ENCODE data around the gene TOLLIP. TPM values are rescaled to one million over a fixed set of nuclear protein-coding genes. Genes with fewer than 3 reads are reported as not detected.
"Not testable (repeated sequence)": the region's sequence is repeated elsewhere in the genome, so short reads cannot be mapped to it uniquely, and the experiment has no call there.

Gene TOLLIP
- total RNA-seq, 1 donor from 2014 or later: 18.8 TPM

DNA sequence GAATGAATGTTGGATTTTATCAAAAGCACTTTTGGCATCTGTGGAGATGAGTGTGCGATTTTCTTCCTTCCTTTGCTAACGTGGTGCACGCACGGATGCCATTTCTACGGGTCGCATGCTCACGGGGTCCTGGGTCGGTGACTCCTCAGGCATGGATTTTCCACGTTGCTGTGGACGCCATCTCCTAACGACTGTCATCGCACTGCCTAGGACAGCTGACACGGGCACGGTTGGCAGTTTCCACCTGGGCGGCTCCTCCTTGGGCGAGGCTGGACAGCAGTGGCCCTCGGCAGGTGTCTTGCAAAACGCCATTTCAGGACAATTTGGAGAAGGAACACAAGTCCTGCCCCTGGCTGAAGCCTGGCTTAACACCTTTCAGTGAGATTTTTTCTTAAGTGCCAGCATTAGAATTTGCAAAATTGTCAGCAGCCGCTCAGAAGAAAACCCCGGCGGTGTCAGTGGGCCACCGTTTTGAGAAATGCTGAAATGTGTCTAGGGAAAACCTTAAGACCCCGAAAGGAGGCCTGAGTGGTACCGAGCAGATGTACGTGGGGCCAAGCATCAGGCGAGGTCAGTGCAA is 34.7 kb upstream of the TOLLIP start:
- FAIRE-seq (no peak), DNase-seq (ENCODE audit: low spot score in 2 of 2) (no peak)

DNA sequence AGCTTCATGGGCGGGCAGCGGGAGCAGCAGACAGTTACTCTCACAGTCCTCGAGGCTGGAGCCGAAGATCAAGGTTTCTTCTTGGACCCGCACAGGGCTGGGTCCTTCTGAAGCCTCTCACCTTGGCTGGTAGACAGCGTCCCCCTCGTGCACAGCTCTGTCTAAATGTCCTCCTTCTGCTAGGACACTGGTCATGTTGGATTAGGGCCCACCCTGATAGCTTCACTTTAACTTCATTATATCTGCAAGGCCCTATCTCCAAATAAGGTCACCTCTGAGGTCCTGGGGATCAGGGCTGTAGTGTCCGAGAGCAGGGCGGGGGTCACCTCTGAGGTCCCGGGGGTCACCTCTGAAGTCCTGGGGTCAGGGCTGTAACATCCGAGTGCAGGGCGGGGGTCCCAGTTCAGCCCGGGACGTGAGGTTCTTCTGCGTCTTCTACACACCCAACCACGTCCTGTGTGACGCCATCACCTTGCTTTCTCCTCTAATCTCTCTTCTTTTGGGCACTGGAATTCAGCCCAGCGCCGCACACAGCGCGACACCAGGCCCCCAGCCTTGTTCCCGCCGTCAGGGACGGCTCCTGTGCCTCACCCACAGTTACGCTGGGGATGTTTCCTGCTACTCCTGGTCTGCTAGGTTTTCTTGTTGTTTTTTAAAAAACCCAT is 34.1 kb upstream of the TOLLIP start:
- DNase-seq (ENCODE audit: low spot score in 2 of 2) (no peak), FAIRE-seq (no peak)

DNA sequence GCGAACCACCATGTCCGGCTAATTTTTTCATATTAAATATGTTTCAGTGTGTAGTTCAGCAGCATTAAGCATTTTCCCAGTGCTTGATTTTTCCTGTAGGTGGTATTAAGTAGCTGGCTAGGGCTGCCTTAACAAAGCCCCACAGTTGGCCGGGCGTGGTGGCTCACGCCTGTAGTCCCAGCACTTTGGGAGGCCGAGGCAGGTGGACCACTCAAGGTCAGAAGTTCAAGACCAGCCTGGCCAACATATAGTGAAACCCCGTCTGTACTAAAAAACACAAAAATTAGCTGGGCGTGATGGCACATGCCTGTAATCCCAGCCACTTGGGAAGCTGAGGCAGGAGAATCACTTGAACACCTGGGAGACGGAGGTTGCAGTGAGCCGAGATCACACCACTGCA is 33.5 kb upstream of the TOLLIP start:
- FAIRE-seq (no peak), DNase-seq (ENCODE audit: low spot score in 2 of 2) (no peak)

DNA sequence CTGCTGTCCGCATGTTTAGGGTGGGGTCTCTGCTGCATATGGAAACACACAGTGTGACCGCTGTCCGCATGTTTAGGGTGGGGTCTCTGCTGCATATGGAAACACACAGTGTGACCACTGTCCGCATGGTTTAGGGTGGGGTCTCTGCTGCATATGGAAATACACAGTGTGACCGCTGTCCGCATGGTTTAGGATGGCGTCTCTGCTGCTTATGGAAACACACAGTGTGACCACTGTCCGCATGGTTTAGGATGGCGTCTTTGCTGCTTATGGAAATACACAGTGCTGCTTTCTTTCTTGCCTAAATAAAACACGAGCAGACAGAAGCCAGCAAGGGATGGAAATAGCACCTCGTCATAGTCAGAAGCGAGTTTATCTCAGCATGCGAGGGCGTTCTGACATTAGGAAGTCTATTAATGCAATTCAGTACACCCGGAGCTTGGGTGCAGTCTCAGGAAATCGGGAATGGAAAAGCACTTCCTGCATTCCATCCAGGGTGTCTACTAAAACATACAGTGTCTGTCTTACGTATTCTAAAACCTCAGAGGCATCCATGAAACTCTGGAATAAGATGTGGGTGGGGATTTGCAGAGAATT is 32.6 kb upstream of the TOLLIP start:
- DNase-seq (ENCODE audit: low spot score in 2 of 2) (no peak), FAIRE-seq (no peak)

DNA sequence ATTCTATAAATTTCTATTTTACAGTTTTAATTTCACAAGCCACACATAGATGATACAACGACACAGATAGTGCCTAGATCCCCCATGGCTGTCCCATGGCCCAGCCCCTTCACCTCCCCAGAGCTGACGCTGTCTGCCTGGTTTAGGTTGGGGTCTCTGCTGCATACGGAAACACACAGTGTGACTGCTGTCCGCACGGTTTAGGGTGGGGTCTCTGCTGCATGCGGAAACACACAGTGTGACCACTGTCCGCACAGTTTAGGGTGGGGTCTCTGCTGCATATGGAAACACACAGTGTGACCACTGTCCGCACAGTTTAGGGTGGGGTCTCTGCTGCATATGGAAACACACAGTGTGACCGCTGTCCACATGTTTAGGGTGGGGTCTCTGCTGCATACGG is 31.8 kb upstream of the TOLLIP start:
- not testable (repeated sequence) for DNase-seq (ENCODE audit: low spot score in 2 of 2); FAIRE-seq

DNA sequence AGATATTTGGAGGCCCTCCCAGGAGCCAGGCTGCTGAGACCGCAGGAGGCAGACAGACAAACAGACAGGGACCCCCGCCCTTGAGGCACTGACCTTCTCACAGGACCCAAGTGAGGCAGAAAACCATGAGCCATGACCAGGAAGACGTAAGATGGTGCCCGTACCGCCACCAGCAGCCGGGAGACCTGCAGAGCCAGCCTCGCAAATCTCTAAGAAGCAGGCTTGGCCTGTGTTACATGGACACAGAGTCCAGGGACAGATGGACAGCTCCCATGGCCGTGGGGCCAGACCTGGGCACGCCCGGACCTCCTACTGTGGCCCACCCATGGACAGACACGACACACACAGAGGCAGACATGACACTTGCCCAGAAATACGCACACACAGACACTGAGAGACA is 30.7 kb upstream of the TOLLIP start:
- FAIRE-seq (no peak), DNase-seq (ENCODE audit: low spot score in 2 of 2) (no peak)

DNA sequence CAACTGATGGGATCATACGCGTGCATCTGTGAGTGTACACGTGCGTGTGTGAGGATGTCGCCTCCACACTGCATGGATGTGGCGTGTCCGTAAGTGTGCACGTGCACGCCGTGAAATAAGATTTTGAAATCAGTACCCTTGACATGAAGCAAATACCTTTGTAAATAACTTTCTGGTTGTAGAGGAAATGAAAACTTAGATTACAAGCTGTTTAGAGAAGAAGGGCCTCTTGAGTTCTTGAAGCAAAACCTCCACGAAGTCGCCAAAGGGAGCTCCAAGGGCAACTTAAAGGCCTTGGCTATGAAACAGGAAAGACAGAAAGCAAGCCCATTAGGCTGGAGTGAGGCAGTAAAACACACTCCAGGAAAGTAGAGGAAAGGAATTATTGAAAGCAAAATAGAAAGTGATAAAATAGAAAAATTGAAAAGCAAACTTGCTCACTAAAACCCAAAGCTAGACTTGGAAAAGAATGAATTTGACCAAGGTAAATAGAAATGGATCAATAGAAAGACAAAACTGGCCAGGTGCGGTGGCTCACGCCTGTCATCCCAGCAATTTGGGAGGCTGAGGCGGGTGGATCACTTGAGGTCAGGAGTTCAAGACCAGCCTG is 29.7 kb upstream of the TOLLIP start:
- DNase-seq (ENCODE audit: low spot score in 2 of 2): no peak
- no peak for FAIRE-seq

DNA sequence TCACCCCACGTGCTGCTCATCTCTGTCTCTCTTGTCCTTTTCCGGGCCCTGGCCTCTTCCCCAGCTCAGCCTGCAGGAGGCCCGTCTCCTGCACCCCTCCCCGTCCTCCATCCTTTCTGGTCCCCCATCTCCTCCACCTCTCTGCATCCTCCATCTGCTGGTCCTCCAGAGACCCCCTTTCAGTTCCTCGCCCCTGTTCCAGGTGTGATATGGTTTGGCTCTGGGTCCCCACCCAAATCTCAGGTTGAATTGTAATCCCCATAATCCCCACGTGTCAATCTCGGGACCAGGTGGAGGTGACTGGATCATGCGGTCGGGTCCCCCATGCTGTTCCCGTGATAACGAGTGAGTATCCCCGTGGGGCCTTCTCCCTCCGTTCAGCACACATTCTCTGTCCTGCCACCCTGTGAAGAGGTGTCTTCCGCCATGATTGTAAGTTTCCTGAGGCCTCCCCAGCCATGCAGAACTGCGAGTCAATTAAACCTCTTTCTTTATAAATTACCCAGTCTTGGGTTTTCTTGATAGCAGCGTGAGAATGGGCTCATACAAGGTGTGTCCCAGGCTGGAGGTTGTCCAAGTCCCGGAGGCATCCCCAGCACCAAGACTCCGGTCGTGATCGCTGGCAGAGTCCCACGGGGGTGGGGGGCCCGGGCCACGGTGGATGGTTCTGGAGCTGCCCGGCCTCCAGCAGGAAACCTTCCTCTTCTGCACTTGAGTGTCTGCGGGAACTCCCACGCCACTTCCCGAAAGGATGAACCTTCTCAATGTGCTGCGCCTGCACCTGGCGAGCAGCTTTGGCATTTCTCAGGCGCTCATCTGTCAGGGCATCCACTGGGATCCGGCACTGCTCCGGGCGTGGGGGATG is 29.0 kb upstream of the TOLLIP start:
- FAIRE-seq: no peak
- DNase-seq (ENCODE audit: low spot score in 2 of 2): no peak

DNA sequence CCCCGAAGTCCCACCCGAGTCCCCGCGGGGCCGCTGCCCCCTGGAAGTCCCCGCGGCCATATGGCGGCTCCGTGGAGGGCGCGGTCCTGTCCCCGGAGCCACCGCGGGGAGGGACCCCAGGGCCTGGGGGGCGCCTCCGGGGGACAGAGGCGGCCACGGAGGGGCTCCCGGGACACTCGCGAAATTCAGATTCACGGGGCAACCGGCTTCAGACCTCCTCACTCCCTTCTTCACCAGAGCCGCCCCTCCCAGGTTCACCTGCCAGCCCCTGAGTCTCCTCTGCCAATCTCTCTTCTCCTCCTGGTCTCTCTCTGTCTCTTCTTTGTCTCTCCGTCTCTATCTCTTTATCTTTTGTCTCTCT is 28.2 kb upstream of the TOLLIP start:
- no peak for FAIRE-seq

DNA sequence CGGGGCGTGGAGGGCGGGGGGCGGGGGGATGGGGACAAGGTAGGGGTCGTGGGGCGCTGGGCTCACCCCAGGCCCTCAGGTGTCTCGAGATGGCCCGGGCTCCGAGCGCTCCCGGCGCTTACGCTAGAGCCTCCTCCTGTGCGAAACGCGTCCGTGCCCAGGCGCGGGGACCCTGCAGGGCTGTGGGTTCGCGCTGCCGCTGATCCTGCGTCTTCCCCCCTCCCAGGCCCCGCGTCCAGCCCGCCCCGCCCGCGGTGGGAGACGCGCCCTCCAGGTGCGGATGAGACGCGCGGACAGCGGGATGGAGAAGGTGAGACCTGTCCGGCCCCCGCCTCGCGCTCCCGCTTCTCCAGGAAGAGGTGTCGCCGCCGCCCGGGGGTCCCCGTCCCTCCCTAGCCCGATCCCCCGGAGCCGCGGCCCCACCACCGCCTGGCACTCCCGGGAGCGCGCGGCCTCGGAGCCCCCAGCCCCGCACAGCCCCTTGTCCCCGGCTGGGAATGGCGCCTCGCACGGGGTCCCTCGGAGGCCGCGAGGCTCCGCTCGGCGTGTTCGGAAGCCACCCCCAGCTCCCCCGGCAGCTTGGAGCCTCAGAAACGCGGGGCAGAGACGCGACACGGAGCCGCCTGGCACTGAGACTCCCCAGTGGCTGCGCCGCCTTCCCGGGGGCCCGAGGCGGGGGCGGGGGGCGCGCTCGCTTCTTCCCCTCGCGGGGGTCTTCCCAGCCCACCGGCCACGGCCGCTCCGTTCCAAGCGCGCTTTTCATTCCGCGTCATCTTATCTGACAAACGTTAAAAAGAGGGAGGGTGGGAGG is 27.6 kb upstream of the TOLLIP start:
- no peak for DNase-seq (ENCODE audit: low spot score in 2 of 2)
- FAIRE-seq: no peak

More for the DNA sequence above, 28.2 kb upstream of the TOLLIP start:
- no peak for DNase-seq (ENCODE audit: low spot score in 2 of 2)

DNA sequence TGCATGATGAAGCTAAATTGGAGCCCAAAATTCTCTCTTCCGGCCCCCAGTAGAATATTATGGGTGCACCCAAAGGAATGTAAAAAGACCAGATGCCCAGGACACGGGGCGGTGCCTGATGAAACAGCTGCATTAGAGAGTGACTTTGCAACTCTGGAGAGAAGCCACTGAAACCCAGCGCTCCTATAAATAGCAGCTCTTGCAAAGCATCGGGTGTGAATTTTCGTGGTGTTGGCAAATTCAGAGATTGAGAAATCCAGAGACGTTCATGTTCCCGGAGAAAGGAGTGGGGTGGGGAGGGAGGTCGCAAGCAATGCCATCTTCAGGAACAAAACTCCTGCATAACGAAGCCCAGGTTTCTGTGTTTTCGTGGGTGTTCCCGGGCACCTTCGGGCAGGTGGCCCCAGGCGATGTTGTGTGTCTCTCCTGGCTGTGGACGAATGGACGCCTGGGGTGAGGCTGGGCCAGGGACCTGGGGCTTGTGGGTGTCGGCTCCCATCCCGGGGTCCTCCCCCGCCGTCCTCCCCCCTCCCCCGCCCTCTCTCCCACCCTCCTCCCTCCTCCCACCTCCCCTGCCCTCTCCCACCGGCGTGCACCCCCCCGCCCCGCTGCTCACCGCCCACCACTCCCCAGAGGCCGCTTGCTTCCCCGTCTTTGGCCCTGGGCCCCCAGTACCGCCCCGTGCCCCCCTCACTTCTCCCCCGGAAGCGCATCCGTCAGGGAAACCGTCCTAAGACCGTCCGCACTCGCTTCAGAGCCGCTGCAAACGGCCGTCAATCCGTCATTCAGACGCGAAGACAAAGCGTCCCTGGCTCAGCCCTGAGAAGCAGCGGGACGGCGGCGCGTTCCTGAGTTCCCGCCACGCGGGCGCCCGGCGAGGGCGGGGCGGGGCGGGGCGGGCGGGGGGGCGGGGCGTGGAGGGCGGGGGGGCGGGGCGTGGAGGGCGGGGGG is 26.7 kb upstream of the TOLLIP start:
- DNase-seq (ENCODE audit: low spot score in 2 of 2): peak; percentile 69 to 78
- FAIRE-seq: no peak

DNA sequence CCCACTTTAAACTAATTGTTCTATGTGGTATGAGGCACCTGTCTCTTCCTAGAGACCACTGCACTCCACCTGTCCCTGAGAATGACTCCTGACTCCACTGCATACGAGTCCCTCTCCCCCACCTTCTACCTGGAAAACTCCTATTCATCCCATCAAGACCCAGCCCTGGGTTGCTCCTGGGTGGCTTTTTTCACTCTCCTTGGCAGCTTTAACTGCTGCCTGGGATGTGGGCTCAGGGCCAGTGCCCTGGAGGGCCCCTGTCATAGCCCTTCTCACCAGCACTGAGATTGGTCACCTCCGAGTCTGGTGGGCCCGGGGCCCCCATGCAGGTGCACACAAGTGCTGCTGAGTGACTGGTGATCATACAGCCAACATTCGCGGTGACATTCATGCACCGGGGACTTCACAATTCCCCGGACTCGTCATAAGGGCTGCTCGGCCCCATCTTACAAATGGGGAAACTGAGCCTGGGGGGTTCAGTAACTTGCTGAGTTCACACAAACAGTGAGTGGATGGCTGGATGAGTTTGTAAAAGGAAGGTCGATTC is 25.9 kb upstream of the TOLLIP start:
- DNase-seq (ENCODE audit: low spot score in 2 of 2) (no peak), FAIRE-seq (no peak)

DNA sequence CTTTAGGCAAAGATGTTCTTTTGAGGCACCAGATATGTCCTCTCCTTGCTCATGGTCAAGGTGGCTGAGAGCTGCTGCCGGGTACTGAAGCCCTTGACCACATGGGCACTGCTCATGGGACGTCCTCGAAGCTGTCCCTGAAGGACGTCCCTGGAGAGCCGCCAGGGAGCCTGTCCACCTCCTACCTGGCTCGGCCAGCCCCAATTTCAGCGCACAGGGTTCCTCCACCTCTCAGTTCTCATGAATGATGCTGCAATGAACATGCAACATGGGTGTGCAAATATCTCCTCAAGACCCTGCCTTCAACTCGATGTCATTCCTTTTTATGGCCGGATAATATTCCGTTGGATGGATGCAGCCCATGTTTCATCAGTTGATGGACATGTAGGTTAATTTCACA is 24.4 kb upstream of the TOLLIP start:
- DNase-seq (ENCODE audit: low spot score in 2 of 2) (no peak), FAIRE-seq (no peak)

DNA sequence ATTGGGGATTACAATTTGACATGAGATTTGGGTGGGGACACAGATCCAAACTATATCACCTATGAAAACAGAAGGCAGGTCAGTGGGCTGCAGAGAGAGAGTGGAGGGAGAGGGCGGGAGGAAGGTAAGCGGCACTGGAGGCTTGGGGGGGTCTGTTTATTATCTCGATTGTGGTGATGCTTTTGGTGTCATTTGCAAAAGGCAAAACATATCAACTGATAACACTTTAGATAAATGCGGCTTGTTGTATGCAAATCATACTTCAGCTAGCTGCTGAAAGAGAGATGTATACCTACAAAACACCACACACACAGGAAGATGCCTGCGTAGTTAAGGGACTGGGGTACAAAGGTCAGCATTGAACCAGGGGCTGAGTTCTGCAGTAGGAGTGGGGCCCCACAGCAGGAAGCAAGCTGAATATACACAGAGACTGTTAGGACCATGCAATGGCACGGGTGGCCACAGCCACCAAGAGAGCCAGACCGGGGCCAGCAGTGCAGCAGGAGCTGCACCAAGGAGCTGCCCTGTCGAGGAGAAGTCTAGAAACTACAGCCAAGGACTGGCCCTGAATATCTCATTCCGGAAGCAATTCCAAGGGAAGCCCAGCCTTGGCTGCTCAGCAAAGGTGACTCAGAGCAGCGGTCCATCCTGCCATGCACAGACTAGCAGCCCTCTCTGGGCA is 23.8 kb upstream of the TOLLIP start:
- FAIRE-seq: no peak

DNA sequence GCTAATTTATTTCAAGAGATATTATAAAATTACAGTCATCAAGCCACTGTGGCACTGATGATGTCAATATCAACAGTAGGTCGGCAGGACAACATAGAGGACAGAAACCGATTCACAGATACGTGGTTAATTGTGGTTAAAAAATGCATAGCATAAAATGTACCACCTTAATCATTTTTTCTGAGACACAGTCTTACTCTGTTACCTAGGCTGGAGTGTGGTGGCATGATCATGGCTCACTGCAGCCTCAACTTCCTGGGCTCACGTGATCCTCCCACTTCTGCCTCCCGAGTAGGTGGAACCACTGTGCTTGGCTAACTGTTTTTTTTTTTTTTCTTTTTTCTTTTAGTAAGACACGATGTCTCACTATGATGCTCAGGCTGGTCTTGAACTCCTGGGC is 21.0 kb upstream of the TOLLIP start:
- no peak for DNase-seq (ENCODE audit: low spot score in 2 of 2)
- FAIRE-seq: no peak

More for the DNA sequence above, 23.8 kb upstream of the TOLLIP start:
- DNase-seq (ENCODE audit: low spot score in 2 of 2): no peak

DNA sequence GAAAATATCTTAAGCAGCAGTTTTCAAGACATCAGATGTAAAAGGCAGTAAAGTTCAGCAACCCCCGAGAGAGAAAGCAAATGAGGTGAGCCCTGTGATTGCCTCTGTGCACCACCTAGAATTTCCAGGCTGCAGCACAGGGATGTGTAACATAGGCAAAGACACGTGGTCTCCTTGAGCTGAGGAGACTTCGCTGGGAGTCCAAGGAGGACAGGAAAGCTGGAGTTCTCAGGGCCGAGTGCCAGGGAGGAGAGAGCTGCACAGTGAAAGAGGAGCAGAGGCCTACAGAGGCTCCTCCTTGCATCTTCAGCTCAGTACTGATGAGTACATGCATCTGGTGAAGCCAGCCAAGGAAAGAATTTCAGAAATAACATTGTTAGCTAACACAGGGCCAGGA is 17.6 kb upstream of the TOLLIP start:
- FAIRE-seq (no peak), DNase-seq (ENCODE audit: low spot score in 2 of 2) (no peak)

DNA sequence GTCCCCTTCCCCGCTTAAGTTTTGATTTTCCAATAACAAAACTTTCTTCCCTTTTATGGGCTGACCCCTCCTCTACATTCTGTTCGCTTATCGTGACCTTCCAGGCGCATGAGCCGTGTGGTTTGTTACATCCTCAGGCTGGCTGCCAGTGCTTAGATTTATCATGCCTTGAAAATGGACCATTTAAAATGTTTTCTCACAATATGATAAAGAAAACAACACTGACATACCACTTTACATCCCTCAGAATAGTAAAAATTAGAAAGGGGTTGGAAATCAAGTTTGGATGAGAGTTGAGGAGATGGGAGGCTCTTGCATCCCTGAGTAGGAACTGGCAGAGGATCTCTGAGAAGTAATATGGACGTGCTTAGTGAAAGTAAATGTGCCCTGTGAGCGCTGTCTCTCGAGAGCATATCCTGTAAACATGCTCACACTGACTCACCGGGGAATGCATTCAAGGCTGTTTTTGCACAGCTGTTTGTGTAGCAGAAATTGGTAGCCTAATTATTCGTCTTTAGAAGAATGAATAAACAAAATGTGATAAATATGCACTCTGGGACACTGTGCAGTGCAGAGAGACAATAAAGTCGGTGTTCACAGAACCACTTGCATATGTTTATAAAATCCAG is 17.1 kb upstream of the TOLLIP start:
- FAIRE-seq (no peak), DNase-seq (ENCODE audit: low spot score in 2 of 2) (no peak)

DNA sequence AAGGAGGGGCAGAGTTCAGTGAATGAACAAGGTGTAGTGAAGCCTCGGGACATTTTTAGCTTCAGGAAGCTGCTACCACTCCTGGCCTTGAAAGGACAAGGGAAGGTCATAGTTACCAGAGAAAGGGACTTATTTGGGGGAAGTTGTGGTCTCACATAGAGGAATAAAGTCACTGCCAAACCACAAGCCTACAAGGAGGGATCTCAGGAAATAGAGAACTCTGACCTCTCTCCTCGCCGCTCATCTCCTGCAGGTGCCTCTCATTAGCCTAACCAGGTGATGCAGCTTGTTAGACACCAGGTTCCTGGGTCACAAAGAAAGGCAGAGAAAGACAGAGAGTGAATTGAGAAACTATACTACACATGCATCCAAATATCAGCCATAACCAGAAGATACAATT is 14.3 kb upstream of the TOLLIP start:
- FAIRE-seq (no peak), DNase-seq (ENCODE audit: low spot score in 2 of 2) (no peak)

All from frontal cortex (tissue), 4 donors.